Liver (tissue), 3 donors: Measurements from ENCODE around the gene TRIM17.

Source experiments
- EGR1 ChIP-seq, 2 donors: IDR thresholded peaks; 2 replicates each; pipeline ENCODE4 v1.6.1; 2016 to 2018; ENCODE audit warnings: antibody characterized with exemption in 2 of 2, low read depth in 2 of 2
- FOXA1 ChIP-seq: IDR thresholded peaks from 2 replicates; pipeline ENCODE4 v1.6.1; 2016; ENCODE audit warnings: antibody characterized with exemption
- GABPA ChIP-seq, 2 donors: IDR thresholded peaks in 1 of 2; conservative IDR thresholded peaks in 1 of 2; 2 replicates each; pipeline ENCODE4 v1.6.1; 2016; ENCODE audit warnings: antibody characterized with exemption in 2 of 2, mild to moderate bottlenecking in 1 of 2, moderate library complexity in 1 of 2
- JUND ChIP-seq, 2 donors: IDR thresholded peaks; 2 replicates each; pipeline ENCODE4 v1.6.1; 2016; ENCODE audit warnings: antibody characterized with exemption in 2 of 2
- RAD21 ChIP-seq, 2 donors: IDR thresholded peaks; 2 replicates each; pipeline ENCODE4 v1.6.1; 2016; ENCODE audit warnings: antibody characterized with exemption in 2 of 2, mild to moderate bottlenecking in 2 of 2
- SP1 ChIP-seq: IDR thresholded peaks from 2 replicates; pipeline ENCODE4 v1.6.1; 2018; ENCODE audit warnings: antibody characterized with exemption, mild to moderate bottlenecking
- TAF1 ChIP-seq: conservative IDR thresholded peaks from 2 replicates; pipeline ENCODE4 v1.6.1; 2016; ENCODE audit warnings: antibody characterized with exemption, mild to moderate bottlenecking
- YY1 ChIP-seq: IDR thresholded peaks from 2 replicates; pipeline ENCODE4 v1.6.1; 2016; ENCODE audit warnings: antibody characterized with exemption, mild to moderate bottlenecking
- TF ChIP-seq, protein P1 (sequence below): fragments of 150-350 bp; IDR thresholded peaks from 2 replicates; pipeline ENCODE4 v1.5.1; 2017; ENCODE audit warnings: improper control_type of control experiment, low read depth, low read length; ENCODE audit not compliant: missing input control
- TF ChIP-seq, protein P2 (sequence below): IDR thresholded peaks from 2 replicates; pipeline ENCODE4 v1.6.1; 2016; ENCODE audit warnings: antibody characterized with exemption
- TF ChIP-seq, protein P3 (sequence below): IDR thresholded peaks from 2 replicates; pipeline ENCODE4 v1.6.1; 2016; ENCODE audit warnings: antibody characterized with exemption, mild to moderate bottlenecking
- TF ChIP-seq, protein P4 (sequence below): IDR thresholded peaks from 2 replicates; pipeline ENCODE4 v1.6.1; 2016; ENCODE audit warnings: antibody characterized with exemption
- TF ChIP-seq, protein P5 (sequence below): IDR thresholded peaks from 2 replicates; pipeline ENCODE4 v1.6.1; 2016; ENCODE audit warnings: antibody characterized with exemption
- donor health status: healthy.
- donor health status: healthy.

DNA sequence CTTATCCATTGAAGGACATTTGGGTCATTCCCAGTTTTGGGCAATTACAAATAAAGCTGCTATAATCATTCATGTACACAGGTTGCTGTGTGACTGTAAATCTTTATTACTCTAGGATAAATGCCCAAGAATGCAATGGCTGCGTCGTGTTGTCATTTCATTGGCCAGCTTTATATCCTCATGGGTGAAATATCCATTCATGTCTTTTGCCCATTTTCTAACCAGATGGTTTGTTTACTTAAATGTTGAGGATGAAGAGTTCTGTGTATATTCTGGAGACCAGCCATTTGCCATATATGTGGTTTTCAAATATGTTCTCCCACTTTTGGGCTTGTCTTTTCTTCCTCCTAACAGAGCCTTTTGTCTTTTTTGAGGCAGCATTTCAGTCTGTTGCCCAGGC is 35.3 kb downstream of the TRIM17 start:
- TF ChIP-seq SP1 (no peak), EGR1 (IDR thresholded peaks at IDR 0.05; ENCODE audit: low read depth in 2 of 2) (no peak), JUND (IDR thresholded peaks at IDR 0.05) (no peak), TAF1 (no peak), YY1 (no peak), RAD21 (IDR thresholded peaks at IDR 0.05) (no peak), GABPA (IDR thresholded peaks at IDR 0.05 in 1 of 2, conservative IDR thresholded peaks at IDR 0.05 in 1 of 2) (no peak), FOXA1 (no peak)
- TF ChIP-seq, protein P1, sequence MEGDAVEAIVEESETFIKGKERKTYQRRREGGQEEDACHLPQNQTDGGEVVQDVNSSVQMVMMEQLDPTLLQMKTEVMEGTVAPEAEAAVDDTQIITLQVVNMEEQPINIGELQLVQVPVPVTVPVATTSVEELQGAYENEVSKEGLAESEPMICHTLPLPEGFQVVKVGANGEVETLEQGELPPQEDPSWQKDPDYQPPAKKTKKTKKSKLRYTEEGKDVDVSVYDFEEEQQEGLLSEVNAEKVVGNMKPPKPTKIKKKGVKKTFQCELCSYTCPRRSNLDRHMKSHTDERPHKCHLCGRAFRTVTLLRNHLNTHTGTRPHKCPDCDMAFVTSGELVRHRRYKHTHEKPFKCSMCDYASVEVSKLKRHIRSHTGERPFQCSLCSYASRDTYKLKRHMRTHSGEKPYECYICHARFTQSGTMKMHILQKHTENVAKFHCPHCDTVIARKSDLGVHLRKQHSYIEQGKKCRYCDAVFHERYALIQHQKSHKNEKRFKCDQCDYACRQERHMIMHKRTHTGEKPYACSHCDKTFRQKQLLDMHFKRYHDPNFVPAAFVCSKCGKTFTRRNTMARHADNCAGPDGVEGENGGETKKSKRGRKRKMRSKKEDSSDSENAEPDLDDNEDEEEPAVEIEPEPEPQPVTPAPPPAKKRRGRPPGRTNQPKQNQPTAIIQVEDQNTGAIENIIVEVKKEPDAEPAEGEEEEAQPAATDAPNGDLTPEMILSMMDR: no peak
- TF ChIP-seq, protein P2, sequence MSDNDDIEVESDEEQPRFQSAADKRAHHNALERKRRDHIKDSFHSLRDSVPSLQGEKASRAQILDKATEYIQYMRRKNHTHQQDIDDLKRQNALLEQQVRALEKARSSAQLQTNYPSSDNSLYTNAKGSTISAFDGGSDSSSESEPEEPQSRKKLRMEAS: no peak
- TF ChIP-seq, protein P3, sequence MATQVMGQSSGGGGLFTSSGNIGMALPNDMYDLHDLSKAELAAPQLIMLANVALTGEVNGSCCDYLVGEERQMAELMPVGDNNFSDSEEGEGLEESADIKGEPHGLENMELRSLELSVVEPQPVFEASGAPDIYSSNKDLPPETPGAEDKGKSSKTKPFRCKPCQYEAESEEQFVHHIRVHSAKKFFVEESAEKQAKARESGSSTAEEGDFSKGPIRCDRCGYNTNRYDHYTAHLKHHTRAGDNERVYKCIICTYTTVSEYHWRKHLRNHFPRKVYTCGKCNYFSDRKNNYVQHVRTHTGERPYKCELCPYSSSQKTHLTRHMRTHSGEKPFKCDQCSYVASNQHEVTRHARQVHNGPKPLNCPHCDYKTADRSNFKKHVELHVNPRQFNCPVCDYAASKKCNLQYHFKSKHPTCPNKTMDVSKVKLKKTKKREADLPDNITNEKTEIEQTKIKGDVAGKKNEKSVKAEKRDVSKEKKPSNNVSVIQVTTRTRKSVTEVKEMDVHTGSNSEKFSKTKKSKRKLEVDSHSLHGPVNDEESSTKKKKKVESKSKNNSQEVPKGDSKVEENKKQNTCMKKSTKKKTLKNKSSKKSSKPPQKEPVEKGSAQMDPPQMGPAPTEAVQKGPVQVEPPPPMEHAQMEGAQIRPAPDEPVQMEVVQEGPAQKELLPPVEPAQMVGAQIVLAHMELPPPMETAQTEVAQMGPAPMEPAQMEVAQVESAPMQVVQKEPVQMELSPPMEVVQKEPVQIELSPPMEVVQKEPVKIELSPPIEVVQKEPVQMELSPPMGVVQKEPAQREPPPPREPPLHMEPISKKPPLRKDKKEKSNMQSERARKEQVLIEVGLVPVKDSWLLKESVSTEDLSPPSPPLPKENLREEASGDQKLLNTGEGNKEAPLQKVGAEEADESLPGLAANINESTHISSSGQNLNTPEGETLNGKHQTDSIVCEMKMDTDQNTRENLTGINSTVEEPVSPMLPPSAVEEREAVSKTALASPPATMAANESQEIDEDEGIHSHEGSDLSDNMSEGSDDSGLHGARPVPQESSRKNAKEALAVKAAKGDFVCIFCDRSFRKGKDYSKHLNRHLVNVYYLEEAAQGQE: no peak
- TF ChIP-seq, protein P4, sequence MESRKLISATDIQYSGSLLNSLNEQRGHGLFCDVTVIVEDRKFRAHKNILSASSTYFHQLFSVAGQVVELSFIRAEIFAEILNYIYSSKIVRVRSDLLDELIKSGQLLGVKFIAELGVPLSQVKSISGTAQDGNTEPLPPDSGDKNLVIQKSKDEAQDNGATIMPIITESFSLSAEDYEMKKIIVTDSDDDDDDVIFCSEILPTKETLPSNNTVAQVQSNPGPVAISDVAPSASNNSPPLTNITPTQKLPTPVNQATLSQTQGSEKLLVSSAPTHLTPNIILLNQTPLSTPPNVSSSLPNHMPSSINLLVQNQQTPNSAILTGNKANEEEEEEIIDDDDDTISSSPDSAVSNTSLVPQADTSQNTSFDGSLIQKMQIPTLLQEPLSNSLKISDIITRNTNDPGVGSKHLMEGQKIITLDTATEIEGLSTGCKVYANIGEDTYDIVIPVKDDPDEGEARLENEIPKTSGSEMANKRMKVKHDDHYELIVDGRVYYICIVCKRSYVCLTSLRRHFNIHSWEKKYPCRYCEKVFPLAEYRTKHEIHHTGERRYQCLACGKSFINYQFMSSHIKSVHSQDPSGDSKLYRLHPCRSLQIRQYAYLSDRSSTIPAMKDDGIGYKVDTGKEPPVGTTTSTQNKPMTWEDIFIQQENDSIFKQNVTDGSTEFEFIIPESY: no peak
- TF ChIP-seq, protein P5, sequence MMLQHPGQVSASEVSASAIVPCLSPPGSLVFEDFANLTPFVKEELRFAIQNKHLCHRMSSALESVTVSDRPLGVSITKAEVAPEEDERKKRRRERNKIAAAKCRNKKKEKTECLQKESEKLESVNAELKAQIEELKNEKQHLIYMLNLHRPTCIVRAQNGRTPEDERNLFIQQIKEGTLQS: no peak
